IMR-90 (cell line): ENCODE results near the gene USP5.

ENCODE experiments used
- BHLHE40 ChIP-seq: fragments of 150-350 bp; IDR thresholded peaks from 2 replicates; pipeline ENCODE4 v1.6.1; 2016; ENCODE audit warnings: mild to moderate bottlenecking, low read depth, low read length
- CEBPB ChIP-seq: IDR thresholded peaks from 2 replicates; pipeline ENCODE4 v1.6.1; 2012; ENCODE audit warnings: low read depth, low read length, improper control_type of control experiment
- FOS ChIP-seq: fragments of 150-350 bp; IDR thresholded peaks from 2 replicates; pipeline ENCODE4 v1.6.1; 2016; ENCODE audit warnings: low read depth, low read length
- MAFK ChIP-seq: IDR thresholded peaks from 2 replicates; pipeline ENCODE4 v1.6.1; 2012; ENCODE audit warnings: low read depth, low read length, improper control_type of control experiment
- MAZ ChIP-seq: IDR thresholded peaks from 2 replicates; pipeline ENCODE4 v1.6.1; 2012; ENCODE audit warnings: low read depth, mild to moderate bottlenecking, low read length, improper control_type of control experiment, moderate library complexity, borderline replicate concordance
- MXI1 ChIP-seq: IDR thresholded peaks from 2 replicates; pipeline ENCODE4 v1.6.1; 2012; ENCODE audit warnings: low read depth, mild to moderate bottlenecking, low read length, moderate library complexity, borderline replicate concordance
- POLR2A ChIP-seq: IDR thresholded peaks from 2 replicates; pipeline ENCODE4 v1.6.1; 2012; ENCODE audit warnings: mild to moderate bottlenecking, low read depth, low read length
- RAD21 ChIP-seq: IDR thresholded peaks from 2 replicates; pipeline ENCODE4 v1.6.1; 2012; ENCODE audit warnings: low read length, improper control_type of control experiment
- RCOR1 ChIP-seq: IDR thresholded peaks from 2 replicates; pipeline ENCODE4 v1.6.1; 2012; ENCODE audit warnings: mild to moderate bottlenecking, low read length, improper control_type of control experiment; ENCODE audit not compliant: insufficient replicate concordance
- TF ChIP-seq, protein P1 (sequence below): fragments of 150-350 bp; IDR thresholded peaks from 2 replicates; pipeline ENCODE4 v1.6.1; 2017; ENCODE audit warnings: mild to moderate bottlenecking, antibody characterized with exemption, low read length, low read depth
- TF ChIP-seq, protein P2 (sequence below): conservative IDR thresholded peaks from 2 replicates; pipeline ENCODE4 v1.5.1; 2012; ENCODE audit warnings: mild to moderate bottlenecking, low read depth, low read length, improper control_type of control experiment

- no peak for TF ChIP-seq POLR2A
- TF ChIP-seq, protein P1, sequence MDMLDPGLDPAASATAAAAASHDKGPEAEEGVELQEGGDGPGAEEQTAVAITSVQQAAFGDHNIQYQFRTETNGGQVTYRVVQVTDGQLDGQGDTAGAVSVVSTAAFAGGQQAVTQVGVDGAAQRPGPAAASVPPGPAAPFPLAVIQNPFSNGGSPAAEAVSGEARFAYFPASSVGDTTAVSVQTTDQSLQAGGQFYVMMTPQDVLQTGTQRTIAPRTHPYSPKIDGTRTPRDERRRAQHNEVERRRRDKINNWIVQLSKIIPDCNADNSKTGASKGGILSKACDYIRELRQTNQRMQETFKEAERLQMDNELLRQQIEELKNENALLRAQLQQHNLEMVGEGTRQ, result no peak
- TF ChIP-seq, protein P2, sequence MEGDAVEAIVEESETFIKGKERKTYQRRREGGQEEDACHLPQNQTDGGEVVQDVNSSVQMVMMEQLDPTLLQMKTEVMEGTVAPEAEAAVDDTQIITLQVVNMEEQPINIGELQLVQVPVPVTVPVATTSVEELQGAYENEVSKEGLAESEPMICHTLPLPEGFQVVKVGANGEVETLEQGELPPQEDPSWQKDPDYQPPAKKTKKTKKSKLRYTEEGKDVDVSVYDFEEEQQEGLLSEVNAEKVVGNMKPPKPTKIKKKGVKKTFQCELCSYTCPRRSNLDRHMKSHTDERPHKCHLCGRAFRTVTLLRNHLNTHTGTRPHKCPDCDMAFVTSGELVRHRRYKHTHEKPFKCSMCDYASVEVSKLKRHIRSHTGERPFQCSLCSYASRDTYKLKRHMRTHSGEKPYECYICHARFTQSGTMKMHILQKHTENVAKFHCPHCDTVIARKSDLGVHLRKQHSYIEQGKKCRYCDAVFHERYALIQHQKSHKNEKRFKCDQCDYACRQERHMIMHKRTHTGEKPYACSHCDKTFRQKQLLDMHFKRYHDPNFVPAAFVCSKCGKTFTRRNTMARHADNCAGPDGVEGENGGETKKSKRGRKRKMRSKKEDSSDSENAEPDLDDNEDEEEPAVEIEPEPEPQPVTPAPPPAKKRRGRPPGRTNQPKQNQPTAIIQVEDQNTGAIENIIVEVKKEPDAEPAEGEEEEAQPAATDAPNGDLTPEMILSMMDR, result peak; percentile 97
- TF ChIP-seq FOS, result no peak
- peak; percentile 24; the same call in 1 of the 2 replicates for TF ChIP-seq MXI1
- peak; percentile 30 for TF ChIP-seq RCOR1
- TF ChIP-seq BHLHE40, result no peak
- TF ChIP-seq RAD21, result peak; percentile 96
- TF ChIP-seq MAZ, result peak; percentile 51
- no peak for TF ChIP-seq MAFK
- no peak for TF ChIP-seq CEBPB
Observed at GRCh38 chr12:6825398-6826124, 26.4 kb upstream of the USP5 start.
